ENCODE results near the gene XYLT1. TPM values are rescaled to one million over a fixed set of nuclear protein-coding genes. Genes with fewer than 3 reads are reported as not detected.

Gene XYLT1
- total and polyA plus RNA-seq, 2 experiments from 2014 or later, result 4.5 to 26.3 TPM

DNA sequence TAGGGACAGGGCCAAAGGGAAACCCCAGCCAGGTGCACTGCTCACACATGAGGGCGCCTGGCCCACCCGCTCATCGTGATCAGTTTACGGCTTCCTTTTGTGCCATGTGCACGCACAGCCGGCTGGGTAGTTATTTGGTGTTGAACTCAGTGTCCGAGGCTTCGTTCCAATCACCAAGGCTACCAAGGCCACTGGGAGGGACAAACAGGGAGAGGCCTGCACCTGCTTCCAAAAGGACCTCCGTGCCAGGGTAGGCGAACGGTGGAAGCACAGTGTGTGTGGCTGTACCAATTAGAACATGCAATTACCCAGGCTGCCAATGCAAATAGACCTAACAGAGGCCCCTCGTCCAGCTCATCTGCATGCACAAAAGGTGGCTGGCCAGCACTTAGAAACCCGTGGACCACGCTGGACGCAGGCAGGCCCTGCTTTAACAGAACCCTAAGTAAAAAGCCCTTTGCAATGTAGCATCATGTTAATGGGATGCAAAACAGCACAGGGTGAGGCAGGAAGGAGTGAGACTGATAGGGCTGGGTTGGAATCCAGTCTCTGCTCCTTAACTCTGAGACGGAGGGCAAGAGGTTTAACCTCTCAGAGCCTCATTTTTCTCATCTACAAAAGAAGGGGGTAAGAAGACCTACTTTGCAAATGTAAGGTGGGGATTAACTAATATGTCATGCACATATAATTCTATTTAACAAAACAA is 204.0 kb downstream of the XYLT1 start:
- Histone ChIP-seq H3K4me1 (ENCODE audit: insufficient read depth) (peaks cover 11% of the 10 kb centered on the region; the same call in 1 of the 2 replicates), H3K79me2 (ENCODE audit: insufficient read depth) (peaks cover 97% of the 10 kb centered on the region), H3K27me3 (replicated peaks; ENCODE audit: insufficient read depth) (no peaks in the 10 kb centered on the region), H2AFZ (no peak overlapping the region), H4K20me1 (ENCODE audit: insufficient read depth) (0 out of 2 replicates have a peak, but pooled peaks cover 3% of the 10 kb centered on the region), H3K36me3 (ENCODE audit: low read depth) (no peaks in the 10 kb centered on the region), H3K9me3 (ENCODE audit: low read depth) (no peaks in the 10 kb centered on the region), H3K4me2 (ENCODE audit: unreplicated experiment) (no peak overlapping the region), H3F3A (ENCODE audit: insufficient read depth) (no peaks in the 10 kb centered on the region), H3K9ac (no peak overlapping the region), H3K9me2 (ENCODE audit: insufficient read depth) (no peaks in the 10 kb centered on the region), H3K27ac (no peak overlapping the region), H3K4me3 (no peak overlapping the region)
- TF ChIP-seq EZH2 (IDR thresholded peaks at IDR 0.05; ENCODE audit: insufficient read depth, poor library complexity, severe bottlenecking), result no peak
- no peak for TF ChIP-seq EZH2phosphoT487 (IDR thresholded peaks at IDR 0.05; ENCODE audit: insufficient read depth, low read depth)
- in situ Hi-C loops (cut with MboI), result loop anchor here (25.0 kb wide), 1 partner anchor 104 kb away; no protein-coding TSS in a partner anchor
- DNase-seq, result no peak
- 80 to 83% methylated on average over 16 of the region's 16 CpGs for WGBS, 2 experiments (ENCODE audit: low coverage in 1 of 2, low lambda C conversion rate in 2 of 2, missing lambda C conversion rate in 2 of 2)

DNA sequence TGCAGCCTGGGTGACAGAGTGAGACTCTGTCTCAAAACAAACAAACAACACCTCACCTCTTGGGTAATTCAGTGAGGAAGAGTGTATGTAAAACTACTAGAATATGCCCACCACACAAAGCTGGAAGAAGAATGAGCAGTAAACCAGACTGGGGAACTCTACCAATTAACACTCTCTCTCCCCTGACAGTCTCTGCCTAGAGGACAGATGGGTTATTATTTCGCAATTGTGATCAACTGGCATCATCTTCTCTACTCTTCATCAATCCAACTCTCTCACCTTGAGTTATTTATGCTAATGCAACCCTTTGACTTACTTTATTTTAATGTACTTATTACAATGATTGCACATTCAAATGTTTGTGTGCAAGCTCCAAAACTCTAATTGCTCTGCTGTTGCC is 205.6 kb downstream of the XYLT1 start:
- H3K9me2 ChIP-seq (ENCODE audit: insufficient read depth), result no peaks in the 10 kb centered on the region
- H3F3A ChIP-seq (ENCODE audit: insufficient read depth), result no peaks in the 10 kb centered on the region
- no peak for TF ChIP-seq EZH2 (IDR thresholded peaks at IDR 0.05; ENCODE audit: insufficient read depth, poor library complexity, severe bottlenecking)
- no peak for TF ChIP-seq EZH2phosphoT487 (IDR thresholded peaks at IDR 0.05; ENCODE audit: insufficient read depth, low read depth)
- DNase-seq, result no peak
- H3K4me1 ChIP-seq (ENCODE audit: insufficient read depth), result peaks cover 5% of the 10 kb centered on the region; the same call in 1 of the 2 replicates
- peaks cover 96% of the 10 kb centered on the region for H3K79me2 ChIP-seq (ENCODE audit: insufficient read depth)
- no peak overlapping the region for H3K27ac ChIP-seq
- H4K20me1 ChIP-seq (ENCODE audit: insufficient read depth), result 0 out of 2 replicates have a peak, but pooled peaks cover 3% of the 10 kb centered on the region
- H3K36me3 ChIP-seq (ENCODE audit: low read depth), result no peaks in the 10 kb centered on the region
- WGBS, 2 experiments (ENCODE audit: low coverage in 1 of 2, low lambda C conversion rate in 2 of 2, missing lambda C conversion rate in 2 of 2), result 100% methylated on average over 1 of the region's 1 CpG
- no peak overlapping the region for H3K4me2 ChIP-seq (ENCODE audit: unreplicated experiment)
- in situ Hi-C loops (cut with MboI), result loop anchor here (25.0 kb wide), 1 partner anchor 103 kb away; no protein-coding TSS in a partner anchor
- no peaks in the 10 kb centered on the region for H3K9me3 ChIP-seq (ENCODE audit: low read depth)
- H2AFZ ChIP-seq, result no peak overlapping the region
- H3K9ac ChIP-seq, result no peak overlapping the region
- no peak overlapping the region for H3K4me3 ChIP-seq
- no peaks in the 10 kb centered on the region for H3K27me3 ChIP-seq (replicated peaks; ENCODE audit: insufficient read depth)

DNA sequence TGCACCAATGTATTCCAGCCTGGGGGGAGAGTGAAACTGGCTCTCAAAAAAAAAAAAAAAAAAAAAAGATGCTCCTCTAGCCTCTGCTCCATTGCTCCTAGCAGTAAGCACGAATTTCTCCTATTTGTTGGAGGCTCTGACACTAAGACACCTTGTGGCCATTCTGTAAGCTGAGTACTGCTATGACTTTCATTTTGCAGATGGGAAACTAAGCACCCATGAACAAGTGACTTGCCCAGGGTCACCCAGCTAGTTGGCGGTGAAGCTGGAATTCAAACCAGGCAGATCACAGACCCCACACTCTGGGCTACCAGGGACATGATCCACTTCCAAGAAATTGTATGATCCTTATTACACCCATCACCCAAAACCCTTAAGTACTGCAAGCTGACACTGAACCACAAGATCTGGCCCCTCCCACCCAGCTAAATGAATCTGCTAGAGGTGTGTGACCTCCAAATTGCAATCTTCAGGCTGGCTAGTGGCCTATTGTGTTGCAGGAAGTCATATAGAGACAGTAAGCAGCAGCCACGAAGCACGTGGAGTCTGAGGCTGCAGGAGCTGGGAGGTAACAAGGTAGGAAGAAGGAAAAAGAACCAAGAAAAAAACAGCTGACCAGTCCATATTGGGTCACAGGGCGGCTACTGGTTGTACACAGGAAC is 209.4 kb downstream of the XYLT1 start:
- Histone ChIP-seq H3K36me3 (ENCODE audit: low read depth) (peaks cover 5% of the 10 kb centered on the region; the same call in 1 of the 2 replicates), H3K79me2 (ENCODE audit: insufficient read depth) (peaks cover 71% of the 10 kb centered on the region), H3K27ac (no peak overlapping the region), H3F3A (ENCODE audit: insufficient read depth) (no peaks in the 10 kb centered on the region), H3K9me2 (ENCODE audit: insufficient read depth) (no peaks in the 10 kb centered on the region), H4K20me1 (ENCODE audit: insufficient read depth) (0 out of 2 replicates have a peak, but pooled peaks cover 3% of the 10 kb centered on the region), H3K4me3 (no peak overlapping the region), H2AFZ (no peak overlapping the region), H3K4me1 (ENCODE audit: insufficient read depth) (no peaks in the 10 kb centered on the region), H3K4me2 (ENCODE audit: unreplicated experiment) (no peak overlapping the region), H3K9me3 (ENCODE audit: low read depth) (no peaks in the 10 kb centered on the region), H3K27me3 (replicated peaks; ENCODE audit: insufficient read depth) (no peaks in the 10 kb centered on the region), H3K9ac (no peak overlapping the region)
- 96 to 97% methylated on average over 5 of the region's 5 CpGs for WGBS, 2 experiments (ENCODE audit: low coverage in 1 of 2, low lambda C conversion rate in 2 of 2, missing lambda C conversion rate in 2 of 2)
- in situ Hi-C loops (cut with MboI), result loop anchor here (25.0 kb wide), 1 partner anchor 99 kb away; no protein-coding TSS in a partner anchor
- no peak for TF ChIP-seq EZH2 (IDR thresholded peaks at IDR 0.05; ENCODE audit: insufficient read depth, poor library complexity, severe bottlenecking)
- no peak for TF ChIP-seq EZH2phosphoT487 (IDR thresholded peaks at IDR 0.05; ENCODE audit: insufficient read depth, low read depth)
- no peak for DNase-seq

DNA sequence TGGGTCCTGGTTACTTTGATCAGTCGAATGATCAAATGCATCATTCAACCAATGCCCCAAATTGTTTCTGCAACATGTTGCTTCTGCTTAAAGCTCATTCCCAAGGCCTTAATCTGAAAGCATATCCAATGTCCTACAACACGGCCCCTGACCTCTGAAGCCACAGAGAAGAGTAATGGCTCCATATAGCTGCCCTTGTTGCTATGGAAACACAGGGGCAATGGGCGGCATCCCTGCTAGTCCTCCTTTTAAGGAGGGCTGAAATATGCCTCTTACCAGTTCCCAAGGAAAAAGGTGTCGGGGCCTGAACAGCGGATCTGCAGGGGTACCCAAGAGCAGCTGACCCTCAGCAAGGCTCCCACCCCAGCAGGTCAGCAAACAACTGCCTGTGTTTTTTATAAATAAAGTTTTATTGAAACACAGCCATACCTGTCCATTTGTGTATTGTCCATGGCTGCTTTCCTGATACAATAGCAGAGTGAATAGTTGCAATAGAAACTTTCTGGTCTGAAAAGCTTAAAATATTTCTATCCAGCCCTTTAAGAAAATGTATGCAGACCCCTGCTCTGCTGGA is 210.4 kb downstream of the XYLT1 start:
- DNase-seq, result no peak
- no peak overlapping the region for H3K9ac ChIP-seq
- no peak overlapping the region for H3K4me2 ChIP-seq (ENCODE audit: unreplicated experiment)
- no peaks in the 10 kb centered on the region for H3K9me3 ChIP-seq (ENCODE audit: low read depth)
- no peak overlapping the region for H3K4me3 ChIP-seq
- no peaks in the 10 kb centered on the region for H3K27me3 ChIP-seq (replicated peaks; ENCODE audit: insufficient read depth)
- no peaks in the 10 kb centered on the region for H3K9me2 ChIP-seq (ENCODE audit: insufficient read depth)
- in situ Hi-C loops (cut with MboI), result loop anchor here (25.0 kb wide), 1 partner anchor 98 kb away; no protein-coding TSS in a partner anchor
- no peaks in the 10 kb centered on the region for H3K4me1 ChIP-seq (ENCODE audit: insufficient read depth)
- H2AFZ ChIP-seq, result no peak overlapping the region
- TF ChIP-seq EZH2phosphoT487 (IDR thresholded peaks at IDR 0.05; ENCODE audit: insufficient read depth, low read depth), result no peak
- no peak for TF ChIP-seq EZH2 (IDR thresholded peaks at IDR 0.05; ENCODE audit: insufficient read depth, poor library complexity, severe bottlenecking)
- H3F3A ChIP-seq (ENCODE audit: insufficient read depth), result no peaks in the 10 kb centered on the region
- peaks cover 71% of the 10 kb centered on the region for H3K79me2 ChIP-seq (ENCODE audit: insufficient read depth)
- peaks cover 5% of the 10 kb centered on the region; the same call in 1 of the 2 replicates for H3K36me3 ChIP-seq (ENCODE audit: low read depth)
- 95% methylated on average over 5 of the region's 5 CpGs for WGBS, 2 experiments (ENCODE audit: low coverage in 1 of 2, low lambda C conversion rate in 2 of 2, missing lambda C conversion rate in 2 of 2)
- H4K20me1 ChIP-seq (ENCODE audit: insufficient read depth), result 0 out of 2 replicates have a peak, but pooled peaks cover 3% of the 10 kb centered on the region
- H3K27ac ChIP-seq, result no peak overlapping the region
